TTC549 (cell line): Measurements from ENCODE around the gene ZNF267.
"Not testable (repeated sequence)": the region's sequence is repeated elsewhere in the genome, so short reads cannot be mapped to it uniquely, and the experiment has no call there.

ENCODE experiments used
- FAIRE-seq: peaks from 2 replicates; lab custom pipeline; 2012; peaks lifted over from hg19 to GRCh38; lab: Jason Lieb, UNC

ZNF267 gene

GRCh38 chr16:31873556-31874365 is at the start of gene ZNF267:
TSS of gene ZNF267 (plus strand) at chr16:31873807. CDS start at chr16:31873967, 160 bp downstream.
- FAIRE-seq, result no peak

GRCh38 chr16:31833047-31833446 is 40.6 kb upstream of the ZNF267 start:
- no peak for FAIRE-seq

GRCh38 chr16:31836396-31836795 is 37.2 kb upstream of the ZNF267 start:
- FAIRE-seq, result not testable (repeated sequence)

- FAIRE-seq, result no peak
These were observed 30.7 kb upstream of the ZNF267 start for GRCh38 chr16:31842864-31843263.

GRCh38 chr16:31848572-31848971 is 25.0 kb upstream of the ZNF267 start:
- FAIRE-seq, result not testable (repeated sequence)

GRCh38 chr16:31853291-31853690 is 20.3 kb upstream of the ZNF267 start:
- FAIRE-seq, result no peak

GRCh38 chr16:31860508-31860907 is 13.1 kb upstream of the ZNF267 start:
- no peak for FAIRE-seq

- no peak for FAIRE-seq
These were observed 12.2 kb upstream of the ZNF267 start for GRCh38 chr16:31861455-31861854.

GRCh38 chr16:31862761-31863160 is 10.8 kb upstream of the ZNF267 start:
- FAIRE-seq, result no peak

GRCh38 chr16:31868164-31868563 is 5.4 kb upstream of the ZNF267 start:
- no peak for FAIRE-seq

GRCh38 chr16:31868691-31869167 is 4.9 kb upstream of the ZNF267 start:
- peak; percentile 57 for FAIRE-seq

GRCh38 chr16:31869511-31870201 is 4.0 kb upstream of the ZNF267 start:
- FAIRE-seq, result no peak

GRCh38 chr16:31870809-31871208 is 2.8 kb upstream of the ZNF267 start:
- FAIRE-seq, result no peak

- no peak for FAIRE-seq
These were observed 2.1 kb upstream of the ZNF267 start for GRCh38 chr16:31871510-31871909.

GRCh38 chr16:31872201-31872600 is 1.4 kb upstream of the ZNF267 start:
- no peak for FAIRE-seq

- no peak for FAIRE-seq
These were observed 932 bp downstream of the ZNF267 start for GRCh38 chr16:31874366-31875111.

- no peak for FAIRE-seq
These were observed 1.7 kb downstream of the ZNF267 start for GRCh38 chr16:31875112-31875803.

- no peak for FAIRE-seq
These were observed 2.4 kb downstream of the ZNF267 start for GRCh38 chr16:31875928-31876547.

GRCh38 chr16:31876951-31877828 is 3.6 kb downstream of the ZNF267 start:
- FAIRE-seq, result no peak

- no peak for FAIRE-seq
These were observed 4.5 kb downstream of the ZNF267 start for GRCh38 chr16:31877876-31878642.
